Measurements from ENCODE around the gene ANK3. TPM values are rescaled to one million over a fixed set of nuclear protein-coding genes. Genes with fewer than 3 reads are reported as not detected.

Gene ANK3
- total RNA-seq, 4 donors from 2014 or later: 86.3 to 224 (median 139) TPM

DNA sequence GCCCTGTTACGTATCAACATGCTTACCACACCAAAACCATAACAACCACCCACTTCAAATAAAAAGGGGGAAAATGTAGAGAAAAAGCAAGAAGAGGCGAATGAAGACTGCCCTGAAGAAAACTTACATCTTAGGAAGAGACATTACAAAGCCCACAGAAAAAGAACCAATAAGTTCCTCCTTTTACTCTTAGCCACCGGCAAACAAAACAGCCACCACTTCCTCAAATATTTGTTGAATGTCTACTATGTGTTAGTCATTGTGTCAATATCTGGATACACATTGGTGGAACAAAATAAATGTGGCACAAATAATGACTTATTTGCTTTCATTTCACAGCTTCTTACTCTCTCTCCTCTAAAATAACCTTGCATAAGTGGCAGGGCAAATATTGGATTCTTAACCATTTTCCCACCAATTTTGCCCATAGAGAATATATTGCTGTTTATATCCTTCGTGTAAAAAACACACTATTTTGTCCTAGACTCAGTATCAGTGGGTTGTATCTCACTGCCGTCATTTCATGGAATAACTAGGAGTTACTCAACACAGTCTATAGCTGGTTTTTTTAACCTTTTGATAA, 106.8 kb downstream of the ANK3 start:
- no peak overlapping the region for H3K4me3 ChIP-seq
- peak overlapping the region in 2 of 4 donors; percentile 20 to 44 for H3K27ac ChIP-seq
- H3K9me3 ChIP-seq: no peaks in the 10 kb centered on the region
- WGBS, 2 donors: 64 to 71% methylated on average over 5 of the region's 5 CpGs
- peaks cover 0 to 11% (median 0%) of the 10 kb centered on the region in 3 donors for H3K36me3 ChIP-seq
- no peak for DNase-seq (ENCODE audit: low spot score in 2 of 2)
- H3K27me3 ChIP-seq: no peaks in the 10 kb centered on the region
- peaks cover 0 to 27% (median 0%) of the 10 kb centered on the region in 4 donors for H3K4me1 ChIP-seq
- TF ChIP-seq CTCF (IDR thresholded peaks at IDR 0.05) (no peak), EP300 (IDR thresholded peaks at IDR 0.05) (no peak), POLR2A (IDR thresholded peaks at IDR 0.05) (no peak)

DNA sequence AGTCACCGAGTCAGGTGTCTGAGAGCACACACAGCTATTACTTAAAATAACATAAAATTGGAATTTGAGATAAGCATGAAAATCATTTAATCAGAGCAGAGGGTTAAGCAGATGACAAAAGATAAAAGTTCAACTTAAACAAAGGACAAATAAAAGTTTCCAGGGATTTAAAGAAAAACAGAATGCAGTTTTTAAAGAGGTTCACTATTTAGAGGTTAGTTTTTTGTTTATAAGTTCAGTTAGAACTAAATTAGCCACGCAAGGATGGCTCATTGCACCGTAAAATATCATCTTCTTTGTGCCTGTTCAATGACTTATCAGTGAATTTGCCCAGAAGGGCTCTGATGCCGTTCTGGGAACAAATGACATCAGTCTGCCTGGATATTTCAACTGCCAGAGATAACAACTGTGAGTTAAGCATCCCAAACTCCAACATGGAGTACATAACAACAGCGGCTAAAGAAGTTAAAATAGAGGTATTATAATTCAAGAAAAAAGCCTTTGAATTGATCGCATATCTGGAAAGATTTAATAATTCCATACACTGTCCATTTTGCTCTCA, 107.8 kb downstream of the ANK3 start:
- no peak for DNase-seq (ENCODE audit: low spot score in 2 of 2)
- TF ChIP-seq CTCF (IDR thresholded peaks at IDR 0.05): no peak
- TF ChIP-seq EP300 (IDR thresholded peaks at IDR 0.05): no peak
- TF ChIP-seq POLR2A (IDR thresholded peaks at IDR 0.05): no peak
- 75 to 83% methylated on average over 6 of the region's 6 CpGs for WGBS, 2 donors
- H3K27me3 ChIP-seq: no peaks in the 10 kb centered on the region
- H3K9me3 ChIP-seq: no peaks in the 10 kb centered on the region
- H3K36me3 ChIP-seq: peaks cover 0 to 11% (median 0%) of the 10 kb centered on the region in 3 donors
- peak overlapping the region in 1 of 4 donors; percentile 44 for H3K27ac ChIP-seq
- H3K4me3 ChIP-seq: no peak overlapping the region
- peaks cover 0 to 20% (median 0%) of the 10 kb centered on the region in 4 donors for H3K4me1 ChIP-seq

DNA sequence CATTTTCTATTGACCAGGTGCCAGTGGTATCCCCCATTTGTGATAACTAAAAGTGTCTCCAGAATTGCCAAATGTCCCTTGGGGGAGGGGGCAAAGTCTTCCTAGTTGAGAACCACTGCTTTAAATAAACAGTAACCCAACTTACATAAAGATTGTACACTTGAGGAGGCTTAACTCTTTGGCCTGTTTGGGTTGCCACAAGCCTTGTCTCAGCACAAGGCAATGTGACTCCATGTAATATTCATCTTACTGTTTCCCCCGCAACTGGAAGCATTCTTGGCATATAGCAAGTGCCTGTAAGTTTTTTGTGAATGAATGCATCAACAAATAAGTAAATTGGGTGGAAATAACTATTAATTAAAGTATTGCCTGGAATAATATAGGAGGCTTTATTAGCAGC, 108.3 kb downstream of the ANK3 start:
- no peak overlapping the region for H3K4me3 ChIP-seq
- H3K9me3 ChIP-seq: no peaks in the 10 kb centered on the region
- peaks cover 0 to 11% (median 0%) of the 10 kb centered on the region in 3 donors for H3K36me3 ChIP-seq
- H3K27me3 ChIP-seq: no peaks in the 10 kb centered on the region
- H3K4me1 ChIP-seq: peaks cover 0 to 19% (median 0%) of the 10 kb centered on the region in 4 donors
- WGBS, 2 donors: 65 to 82% methylated on average over 1 of the region's 1 CpG
- no peak for TF ChIP-seq CTCF (IDR thresholded peaks at IDR 0.05)
- TF ChIP-seq EP300 (IDR thresholded peaks at IDR 0.05): no peak
- no peak for TF ChIP-seq POLR2A (IDR thresholded peaks at IDR 0.05)
- DNase-seq (ENCODE audit: low spot score in 2 of 2): no peak
- H3K27ac ChIP-seq: peak overlapping the region in 1 of 4 donors; percentile 61

DNA sequence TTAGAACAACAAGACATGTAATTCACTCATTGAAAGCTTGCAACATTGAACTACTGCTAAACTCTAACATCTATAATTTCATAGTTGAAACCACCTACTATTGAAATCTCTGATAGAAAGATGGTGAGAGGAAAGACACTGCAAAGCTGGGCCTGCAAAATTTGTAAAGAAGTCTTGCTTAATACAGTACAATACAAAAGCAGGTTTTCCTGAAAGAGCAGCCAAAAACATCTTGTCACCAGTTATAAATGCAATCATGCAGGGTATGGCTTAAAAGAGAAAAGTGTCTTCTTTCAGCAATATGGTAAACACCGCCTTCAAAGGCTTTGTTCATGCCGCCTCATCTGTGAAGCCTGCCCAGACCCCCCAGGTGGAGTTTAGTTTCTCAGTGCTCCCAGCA, 109.2 kb downstream of the ANK3 start:
- WGBS, 2 donors: 89 to 90% methylated on average over 2 of the region's 2 CpGs
- TF ChIP-seq CTCF (IDR thresholded peaks at IDR 0.05) (no peak), POLR2A (IDR thresholded peaks at IDR 0.05) (no peak), EP300 (IDR thresholded peaks at IDR 0.05) (no peak)
- no peaks in the 10 kb centered on the region for H3K27me3 ChIP-seq
- H3K9me3 ChIP-seq: no peaks in the 10 kb centered on the region
- H3K27ac ChIP-seq: peak overlapping the region in 1 of 4 donors; percentile 61
- H3K4me3 ChIP-seq: no peak overlapping the region
- peaks cover 0 to 11% (median 0%) of the 10 kb centered on the region in 3 donors for H3K36me3 ChIP-seq
- H3K4me1 ChIP-seq: peaks cover 0 to 17% (median 0%) of the 10 kb centered on the region in 4 donors
- DNase-seq (ENCODE audit: low spot score in 2 of 2): no peak

- H3K4me1 ChIP-seq: peaks cover 0 to 12% (median 0%) of the 10 kb centered on the region in 4 donors
- H3K27ac ChIP-seq: no peak overlapping the region
- H3K36me3 ChIP-seq: peaks cover 0 to 11% (median 0%) of the 10 kb centered on the region in 3 donors
- no peak for TF ChIP-seq CTCF (IDR thresholded peaks at IDR 0.05)
- TF ChIP-seq EP300 (IDR thresholded peaks at IDR 0.05): no peak
- TF ChIP-seq POLR2A (IDR thresholded peaks at IDR 0.05): no peak
- H3K9me3 ChIP-seq: no peaks in the 10 kb centered on the region
- no peak overlapping the region for H3K4me3 ChIP-seq
- no peak for DNase-seq (ENCODE audit: low spot score in 2 of 2)
- no peaks in the 10 kb centered on the region for H3K27me3 ChIP-seq
- WGBS, 2 donors: 49 to 59% methylated on average over 1 of the region's 1 CpG
Measured at GRCh38 chr10:60277656-60278055, 112.0 kb downstream of the ANK3 start.

Data from tibial nerve (tissue), 4 donors.